ENCODE results near the gene DNAJC6. TPM values are rescaled to one million over a fixed set of nuclear protein-coding genes. Genes with fewer than 3 reads are reported as not detected.

Gene DNAJC6
- total RNA-seq, 1 experiment from 2014 or later: 6.2 TPM

- peaks cover 7% of the 10 kb centered on the region for H3K4me1 Mint-ChIP-seq (ENCODE audit: low read depth, unreplicated experiment)
- Histone ChIP-seq H3K27me3 (replicated peaks; ENCODE audit: control insufficient read depth, insufficient read depth, low read length) (no peaks in the 10 kb centered on the region), H3K4me1 (no peaks in the 10 kb centered on the region), H3K9me3 (no peaks in the 10 kb centered on the region), H3K4me3 (ENCODE audit: low read depth, low read length) (no peak overlapping the region), H3K36me3 (ENCODE audit: control insufficient read depth, insufficient read depth, low read length) (no peaks in the 10 kb centered on the region)
- no TSS peak for BruUV-seq (replicated peaks)
- H3K27ac Mint-ChIP-seq (ENCODE audit: unreplicated experiment): no peak overlapping the region
- no peaks in the 10 kb centered on the region for H3K27me3 Mint-ChIP-seq (ENCODE audit: insufficient read depth, unreplicated experiment)
- DNase-seq: no peak
- no peaks in the 10 kb centered on the region for H3K9me3 Mint-ChIP-seq (ENCODE audit: unreplicated experiment)
- intact Hi-C loops (cut with micrococcal nuclease; ENCODE audit: unreplicated experiment): no loop called here
- ChIA-PET CTCF (no interaction called here), POLR2A (no interaction called here)
- no peaks in the 10 kb centered on the region for H3K36me3 Mint-ChIP-seq (ENCODE audit: insufficient read depth, unreplicated experiment)
- no peak overlapping the region for H3K4me3 Mint-ChIP-seq (ENCODE audit: unreplicated experiment)
- TF ChIP-seq, protein P1, sequence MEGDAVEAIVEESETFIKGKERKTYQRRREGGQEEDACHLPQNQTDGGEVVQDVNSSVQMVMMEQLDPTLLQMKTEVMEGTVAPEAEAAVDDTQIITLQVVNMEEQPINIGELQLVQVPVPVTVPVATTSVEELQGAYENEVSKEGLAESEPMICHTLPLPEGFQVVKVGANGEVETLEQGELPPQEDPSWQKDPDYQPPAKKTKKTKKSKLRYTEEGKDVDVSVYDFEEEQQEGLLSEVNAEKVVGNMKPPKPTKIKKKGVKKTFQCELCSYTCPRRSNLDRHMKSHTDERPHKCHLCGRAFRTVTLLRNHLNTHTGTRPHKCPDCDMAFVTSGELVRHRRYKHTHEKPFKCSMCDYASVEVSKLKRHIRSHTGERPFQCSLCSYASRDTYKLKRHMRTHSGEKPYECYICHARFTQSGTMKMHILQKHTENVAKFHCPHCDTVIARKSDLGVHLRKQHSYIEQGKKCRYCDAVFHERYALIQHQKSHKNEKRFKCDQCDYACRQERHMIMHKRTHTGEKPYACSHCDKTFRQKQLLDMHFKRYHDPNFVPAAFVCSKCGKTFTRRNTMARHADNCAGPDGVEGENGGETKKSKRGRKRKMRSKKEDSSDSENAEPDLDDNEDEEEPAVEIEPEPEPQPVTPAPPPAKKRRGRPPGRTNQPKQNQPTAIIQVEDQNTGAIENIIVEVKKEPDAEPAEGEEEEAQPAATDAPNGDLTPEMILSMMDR (IDR thresholded peaks at IDR 0.05; ENCODE audit: insufficient read depth in 1 of 2, low read depth in 1 of 2, low read length in 1 of 2, severe bottlenecking in 1 of 2, unreplicated experiment in 1 of 2): no peak
Measured at GRCh38 chr1:65277605-65278347, 31.6 kb upstream of the DNAJC6 start.

GRCh38 chr1:65278376-65279069, 30.8 kb upstream of the DNAJC6 start:
- H3K36me3 Mint-ChIP-seq (ENCODE audit: insufficient read depth, unreplicated experiment): no peaks in the 10 kb centered on the region
- DNase-seq: no peak
- Histone ChIP-seq H3K27me3 (replicated peaks; ENCODE audit: control insufficient read depth, insufficient read depth, low read length) (no peaks in the 10 kb centered on the region), H3K36me3 (ENCODE audit: control insufficient read depth, insufficient read depth, low read length) (no peaks in the 10 kb centered on the region), H3K9me3 (no peaks in the 10 kb centered on the region), H3K4me3 (ENCODE audit: low read depth, low read length) (no peak overlapping the region), H3K4me1 (no peaks in the 10 kb centered on the region)
- no TSS peak for BruUV-seq (replicated peaks)
- POLR2A ChIA-PET: no interaction called here
- CTCF ChIA-PET: no interaction called here
- H3K4me3 Mint-ChIP-seq (ENCODE audit: unreplicated experiment): no peak overlapping the region
- no peaks in the 10 kb centered on the region for H3K27me3 Mint-ChIP-seq (ENCODE audit: insufficient read depth, unreplicated experiment)
- TF ChIP-seq, protein P1 (IDR thresholded peaks at IDR 0.05; ENCODE audit: insufficient read depth in 1 of 2, low read depth in 1 of 2, low read length in 1 of 2, severe bottlenecking in 1 of 2, unreplicated experiment in 1 of 2): no peak
- H3K27ac Mint-ChIP-seq (ENCODE audit: unreplicated experiment): no peak overlapping the region
- peaks cover 7% of the 10 kb centered on the region for H3K4me1 Mint-ChIP-seq (ENCODE audit: low read depth, unreplicated experiment)
- H3K9me3 Mint-ChIP-seq (ENCODE audit: unreplicated experiment): no peaks in the 10 kb centered on the region
- intact Hi-C loops (cut with micrococcal nuclease; ENCODE audit: unreplicated experiment): no loop called here

DNA sequence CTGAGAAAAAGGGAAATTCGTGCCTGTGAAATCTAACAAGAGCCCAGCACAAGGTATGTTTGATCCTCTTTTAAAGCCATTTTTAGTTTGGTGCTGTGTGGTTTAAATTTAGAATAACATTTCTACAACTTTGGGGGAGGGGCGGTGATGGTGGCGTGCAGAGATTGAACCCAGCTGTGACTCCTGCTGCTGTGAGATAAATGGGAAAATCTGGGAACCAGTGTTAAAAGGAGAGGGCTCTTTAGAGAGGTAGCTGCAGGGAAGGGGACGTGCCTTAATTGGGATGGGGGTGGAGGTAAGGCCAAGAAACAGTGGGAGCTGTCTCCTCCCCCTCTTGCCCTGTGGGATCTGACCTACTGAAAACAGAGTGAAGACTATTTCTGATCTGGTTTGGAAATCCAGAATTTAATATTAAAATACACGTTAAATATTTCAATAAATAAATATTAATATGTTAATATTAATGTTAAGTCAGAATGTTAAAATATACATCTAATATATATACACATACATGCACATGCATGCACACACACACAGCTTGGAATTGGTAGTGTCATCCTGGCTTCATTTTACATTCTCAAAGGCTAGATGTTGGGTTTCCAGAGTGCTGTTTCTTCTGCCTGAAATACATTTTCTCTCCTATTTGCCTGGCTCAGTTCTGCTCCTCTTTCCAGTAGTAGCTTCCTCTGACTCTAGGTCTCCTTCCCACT, 30.1 kb upstream of the DNAJC6 start:
- POLR2A ChIA-PET: no interaction called here
- H3K9me3 ChIP-seq: no peaks in the 10 kb centered on the region
- H3K36me3 ChIP-seq (ENCODE audit: control insufficient read depth, insufficient read depth, low read length): no peaks in the 10 kb centered on the region
- Mint-ChIP-seq H3K27ac (ENCODE audit: unreplicated experiment) (no peak overlapping the region), H3K27me3 (ENCODE audit: insufficient read depth, unreplicated experiment) (no peaks in the 10 kb centered on the region), H3K4me1 (ENCODE audit: low read depth, unreplicated experiment) (peaks cover 7% of the 10 kb centered on the region), H3K4me3 (ENCODE audit: unreplicated experiment) (no peak overlapping the region), H3K36me3 (ENCODE audit: insufficient read depth, unreplicated experiment) (no peaks in the 10 kb centered on the region), H3K9me3 (ENCODE audit: unreplicated experiment) (no peaks in the 10 kb centered on the region)
- no peak for DNase-seq
- TF ChIP-seq, protein P1 (IDR thresholded peaks at IDR 0.05; ENCODE audit: insufficient read depth in 1 of 2, low read depth in 1 of 2, low read length in 1 of 2, severe bottlenecking in 1 of 2, unreplicated experiment in 1 of 2): no peak
- H3K27me3 ChIP-seq (replicated peaks; ENCODE audit: control insufficient read depth, insufficient read depth, low read length): no peaks in the 10 kb centered on the region
- H3K4me1 ChIP-seq: no peaks in the 10 kb centered on the region
- no peak overlapping the region for H3K4me3 ChIP-seq (ENCODE audit: low read depth, low read length)
- BruUV-seq (replicated peaks): no TSS peak
- CTCF ChIA-PET: no interaction called here
- intact Hi-C loops (cut with micrococcal nuclease; ENCODE audit: unreplicated experiment): no loop called here

Data from Caco-2 (cell line).